Peyer's patch (tissue), 4 donors: ENCODE measurements around the gene GLMN.

ENCODE experiments used
- POLR2A ChIP-seq, 2 donors: fragments of 450-650 bp; IDR thresholded peaks; one replicate each; pipeline ENCODE4 v1.5.1; 2017; ENCODE audit warnings: antibody characterized with exemption in 2 of 2, mild to moderate bottlenecking in 2 of 2, moderate library complexity in 2 of 2
- TF ChIP-seq, protein P1 (sequence below), 6 experiments: fragments of 450-650 bp in 4 of 6; fragments of 200-600 bp in 2 of 6; sonication (generic) in 1 of 6; IDR thresholded peaks; one replicate each; pipeline ENCODE4 v1.5.1; 2017 to 2019; ENCODE audit warnings: antibody characterized with exemption in 6 of 6, mild to moderate bottlenecking in 3 of 6, moderate library complexity in 1 of 6

DNA sequence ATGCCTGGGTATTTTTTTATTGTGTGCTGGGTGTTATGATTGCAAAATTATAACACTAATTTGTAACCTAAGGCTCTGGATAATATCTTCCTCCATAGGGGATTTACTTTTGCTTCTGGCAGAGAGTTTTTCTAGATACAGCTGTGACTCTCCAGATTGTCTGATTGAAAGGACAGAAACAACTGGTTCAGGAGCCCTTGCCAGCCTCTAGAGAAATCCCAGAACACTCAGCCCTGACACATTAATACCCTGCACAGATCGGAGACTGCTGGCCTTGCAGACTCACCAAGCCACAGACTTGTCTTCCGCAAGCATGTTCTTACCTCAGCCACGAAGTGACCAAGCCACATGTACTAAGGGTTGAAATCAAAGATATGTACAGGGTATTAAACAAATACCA lies 70.4 kb downstream of the GLMN start:
- TF ChIP-seq, protein P1, sequence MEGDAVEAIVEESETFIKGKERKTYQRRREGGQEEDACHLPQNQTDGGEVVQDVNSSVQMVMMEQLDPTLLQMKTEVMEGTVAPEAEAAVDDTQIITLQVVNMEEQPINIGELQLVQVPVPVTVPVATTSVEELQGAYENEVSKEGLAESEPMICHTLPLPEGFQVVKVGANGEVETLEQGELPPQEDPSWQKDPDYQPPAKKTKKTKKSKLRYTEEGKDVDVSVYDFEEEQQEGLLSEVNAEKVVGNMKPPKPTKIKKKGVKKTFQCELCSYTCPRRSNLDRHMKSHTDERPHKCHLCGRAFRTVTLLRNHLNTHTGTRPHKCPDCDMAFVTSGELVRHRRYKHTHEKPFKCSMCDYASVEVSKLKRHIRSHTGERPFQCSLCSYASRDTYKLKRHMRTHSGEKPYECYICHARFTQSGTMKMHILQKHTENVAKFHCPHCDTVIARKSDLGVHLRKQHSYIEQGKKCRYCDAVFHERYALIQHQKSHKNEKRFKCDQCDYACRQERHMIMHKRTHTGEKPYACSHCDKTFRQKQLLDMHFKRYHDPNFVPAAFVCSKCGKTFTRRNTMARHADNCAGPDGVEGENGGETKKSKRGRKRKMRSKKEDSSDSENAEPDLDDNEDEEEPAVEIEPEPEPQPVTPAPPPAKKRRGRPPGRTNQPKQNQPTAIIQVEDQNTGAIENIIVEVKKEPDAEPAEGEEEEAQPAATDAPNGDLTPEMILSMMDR (IDR thresholded peaks at IDR 0.05): no peak
- no peak for TF ChIP-seq POLR2A (IDR thresholded peaks at IDR 0.05)
